Left lung (tissue), 10 donors: ENCODE results near the gene LALBA. TPM values are rescaled to one million over a fixed set of nuclear protein-coding genes. Genes with fewer than 3 reads are reported as not detected.
A peak's percentile ranks its signal among the peaks of the same experiment; 100 is the strongest.
"Not testable (repeated sequence)": the region's sequence is repeated elsewhere in the genome, so short reads cannot be mapped to it uniquely, and the experiment has no call there.

Experiments
- ATAC-seq: fragments of 200-7000 bp; cut with Tn5 transposase; one replicate; pipeline ENCODE4 v1.9.1; 2020; ENCODE audit warnings: moderate library complexity
- DNase-seq, 4 donors: peaks; one replicate each; pipeline ENCODE4 v3.0.0-alpha.2; 2013 to 2020
- H3K27ac ChIP-seq, 2 donors: fragments of 200-600 bp; sonication (generic) in 1 of 2; one replicate each; pipeline versions ENCODE4 v1.5.0 to v1.8.0; 2020 to 2021
- H3K27me3 ChIP-seq, 2 donors: fragments of 200-600 bp; sonication (generic) in 1 of 2; one replicate each; pipeline versions ENCODE4 v1.5.0 to v1.8.0; 2020 to 2021
- H3K36me3 ChIP-seq, 2 donors: fragments of 200-600 bp; sonication (generic) in 1 of 2; one replicate each; pipeline versions ENCODE4 v1.5.0 to v1.8.0; 2020 to 2021
- H3K4me1 ChIP-seq, 2 donors: fragments of 200-600 bp; one replicate each; pipeline ENCODE4 v1.8.0; 2021
- H3K4me3 ChIP-seq, 2 donors: fragments of 200-600 bp; sonication (generic) in 1 of 2; one replicate each; pipeline versions ENCODE4 v1.5.0 to v1.8.0; 2020 to 2021; ENCODE audit warnings: mild to moderate bottlenecking in 1 of 2
- H3K9me3 ChIP-seq, 2 donors: fragments of 200-600 bp; sonication (generic) in 1 of 2; one replicate each; pipeline versions ENCODE4 v1.5.0 to v1.8.0; 2020 to 2021
- intact Hi-C, 2 donors: fragments of 100-400 bp; cut with DNase I; formaldehyde crosslinking; loops; one replicate each; pipeline versions ENCODE4 v1.11.2 to v1.14.2; 2022
- polyA plus RNA-seq, 6 donors: library from polyadenylated mRNA; unstranded; fragments of 120-200 nt; gene quantifications; one replicate each; pipeline ENCODE4 v1.2.1, GENCODE V29; 2013; ENCODE audit not compliant: insufficient read length in 6 of 6
- total RNA-seq, 2 donors: library from RNA; stranded (reverse); fragmentation: NEBNext Ultra II Directional; extraction: Animal tissue kit (Norgen Biotek cat#: 25700); gene quantifications; one replicate each; pipeline ENCODE4 v1.2.1, GENCODE V29; 2021
- TF ChIP-seq, protein P1 (sequence below), 2 donors: fragments of 200-600 bp; sonication (generic) in 1 of 2; IDR thresholded peaks; one replicate each; pipeline versions ENCODE4 v1.5.0 to v1.8.0; 2021; ENCODE audit warnings: antibody characterized with exemption in 2 of 2
- donor health status: DM: no; HTN: yes; CAD: no.
- donor health status: DM: no; HTN: no; CAD: no.

The LALBA gene
- total and polyA plus RNA-seq, 8 donors: not detected

DNA sequence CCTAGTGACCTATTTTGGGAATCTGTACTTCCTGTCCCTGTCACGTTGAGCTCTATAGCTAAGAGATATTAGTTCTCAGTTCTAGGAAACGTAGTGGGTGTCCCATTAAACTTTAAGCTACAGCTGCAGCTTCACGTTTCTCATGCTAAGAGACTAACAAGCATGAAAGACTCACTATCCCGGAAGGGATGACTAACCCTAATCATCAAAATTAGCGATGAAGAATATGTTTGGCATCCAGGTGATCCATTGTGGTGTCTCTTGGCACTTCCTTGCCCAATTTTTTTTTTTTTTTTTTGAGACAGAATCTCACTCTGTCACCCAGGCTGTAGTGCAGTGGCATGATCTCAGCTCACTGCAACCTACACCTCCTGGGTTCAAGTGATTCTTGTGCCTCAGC is 11.0 kb upstream of the LALBA start:
- Histone ChIP-seq H3K27ac (no peak overlapping the region), H3K27me3 (peaks cover 0 to 19% of the 10 kb centered on the region in 2 donors), H3K4me1 (no peaks in the 10 kb centered on the region), H3K4me3 (no peak overlapping the region), H3K36me3 (no peaks in the 10 kb centered on the region), H3K9me3 (no peaks in the 10 kb centered on the region)
- DNase-seq (no peak), ATAC-seq (no peak)
- TF ChIP-seq, protein P1, sequence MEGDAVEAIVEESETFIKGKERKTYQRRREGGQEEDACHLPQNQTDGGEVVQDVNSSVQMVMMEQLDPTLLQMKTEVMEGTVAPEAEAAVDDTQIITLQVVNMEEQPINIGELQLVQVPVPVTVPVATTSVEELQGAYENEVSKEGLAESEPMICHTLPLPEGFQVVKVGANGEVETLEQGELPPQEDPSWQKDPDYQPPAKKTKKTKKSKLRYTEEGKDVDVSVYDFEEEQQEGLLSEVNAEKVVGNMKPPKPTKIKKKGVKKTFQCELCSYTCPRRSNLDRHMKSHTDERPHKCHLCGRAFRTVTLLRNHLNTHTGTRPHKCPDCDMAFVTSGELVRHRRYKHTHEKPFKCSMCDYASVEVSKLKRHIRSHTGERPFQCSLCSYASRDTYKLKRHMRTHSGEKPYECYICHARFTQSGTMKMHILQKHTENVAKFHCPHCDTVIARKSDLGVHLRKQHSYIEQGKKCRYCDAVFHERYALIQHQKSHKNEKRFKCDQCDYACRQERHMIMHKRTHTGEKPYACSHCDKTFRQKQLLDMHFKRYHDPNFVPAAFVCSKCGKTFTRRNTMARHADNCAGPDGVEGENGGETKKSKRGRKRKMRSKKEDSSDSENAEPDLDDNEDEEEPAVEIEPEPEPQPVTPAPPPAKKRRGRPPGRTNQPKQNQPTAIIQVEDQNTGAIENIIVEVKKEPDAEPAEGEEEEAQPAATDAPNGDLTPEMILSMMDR (IDR thresholded peaks at IDR 0.05): no peak
- intact Hi-C loops: no loop called here

GRCh38 chr12:48572326-48572725 is 2.5 kb upstream of the LALBA start:
- ATAC-seq: no peak
- Histone ChIP-seq H3K4me1 (no peaks in the 10 kb centered on the region), H3K9me3 (no peaks in the 10 kb centered on the region), H3K27ac (no peak overlapping the region), H3K4me3 (no peak overlapping the region), H3K27me3 (no peaks in the 10 kb centered on the region), H3K36me3 (no peaks in the 10 kb centered on the region)
- no peak for DNase-seq
- TF ChIP-seq, protein P1 (IDR thresholded peaks at IDR 0.05): no peak
- intact Hi-C loops: no loop called here

GRCh38 chr12:48567731-48568130 is 2.1 kb downstream of the LALBA start:
- no peak for ATAC-seq
- Histone ChIP-seq H3K4me1 (no peaks in the 10 kb centered on the region), H3K27me3 (no peaks in the 10 kb centered on the region), H3K36me3 (no peaks in the 10 kb centered on the region), H3K9me3 (no peaks in the 10 kb centered on the region), H3K4me3 (no peak overlapping the region), H3K27ac (no peak overlapping the region)
- DNase-seq: no peak
- intact Hi-C loops: no loop called here
- TF ChIP-seq, protein P1 (IDR thresholded peaks at IDR 0.05): no peak

GRCh38 chr12:48557919-48558318 is 11.9 kb downstream of the LALBA start:
- ATAC-seq: no peak
- DNase-seq: no peak
- intact Hi-C loops: no loop called here
- Histone ChIP-seq H3K36me3 (no peaks in the 10 kb centered on the region), H3K27me3 (peaks cover 0 to 4% of the 10 kb centered on the region in 2 donors), H3K4me1 (peaks cover 0 to 4% of the 10 kb centered on the region in 2 donors), H3K4me3 (no peak overlapping the region), H3K9me3 (no peaks in the 10 kb centered on the region), H3K27ac (no peak overlapping the region)
- TF ChIP-seq, protein P1 (IDR thresholded peaks at IDR 0.05): no peak

GRCh38 chr12:48556631-48557030 is 13.2 kb downstream of the LALBA start:
- DNase-seq (no peak), ATAC-seq (no peak)
- Histone ChIP-seq H3K27me3 (peaks cover 0 to 4% of the 10 kb centered on the region in 2 donors), H3K9me3 (no peaks in the 10 kb centered on the region), H3K27ac (no peak overlapping the region), H3K36me3 (no peaks in the 10 kb centered on the region), H3K4me1 (peaks cover 0 to 4% of the 10 kb centered on the region in 2 donors), H3K4me3 (no peak overlapping the region)
- intact Hi-C loops: no loop called here
- TF ChIP-seq, protein P1 (IDR thresholded peaks at IDR 0.05): no peak

GRCh38 chr12:48553666-48554343 is 16.0 kb downstream of the LALBA start:
- H3K9me3 ChIP-seq, H3K4me1 ChIP-seq, H3K27ac ChIP-seq, intact Hi-C loops, H3K27me3 ChIP-seq, H3K36me3 ChIP-seq: not testable (repeated sequence)
- DNase-seq (peak in 3 of 4 donors; percentile 21 to 75 (median 71)), ATAC-seq (peak; percentile 74)
- peak overlapping the region in 1 of 2 donors; percentile 20 for H3K4me3 ChIP-seq

DNA sequence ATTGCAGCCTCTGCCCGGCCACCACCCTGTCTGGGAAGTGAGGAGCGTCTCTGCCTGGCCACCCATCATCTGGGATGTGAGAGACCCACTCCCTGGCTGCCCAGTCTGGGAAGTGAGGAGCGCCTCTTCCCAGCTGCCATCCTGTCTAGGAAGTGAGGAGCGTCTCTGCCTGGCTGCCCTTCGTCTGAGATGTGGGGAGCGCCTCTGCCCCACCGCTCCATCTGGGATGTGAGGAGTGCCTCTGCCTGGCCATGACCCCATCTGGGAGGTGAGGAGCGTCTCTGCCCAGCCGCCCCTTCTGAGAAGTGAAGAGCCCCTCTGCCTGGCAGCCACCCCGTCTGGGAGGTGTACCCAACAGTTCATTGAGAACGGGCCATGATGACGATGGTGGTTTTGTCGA is 18.2 kb downstream of the LALBA start:
- intact Hi-C loops: not testable (repeated sequence)

DNA sequence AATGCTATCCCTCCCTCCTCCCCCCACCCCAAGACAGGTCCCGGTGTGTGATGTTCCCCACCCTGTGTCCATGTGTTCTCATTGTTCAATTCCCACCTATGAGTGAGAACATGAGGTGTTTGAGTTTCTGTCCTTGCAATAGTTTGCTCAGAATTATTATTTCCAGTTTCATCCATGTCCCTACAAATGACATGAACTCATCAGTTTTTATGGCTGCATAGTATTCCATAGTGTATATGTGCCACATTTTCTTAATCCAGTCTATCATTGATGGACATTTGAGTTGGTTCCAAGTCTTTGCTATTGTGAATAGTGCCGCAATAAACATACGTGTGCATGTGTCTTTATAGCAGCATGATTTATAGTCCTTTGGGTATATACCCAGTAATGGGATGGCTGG is 22.8 kb downstream of the LALBA start:
- DNase-seq, H3K27me3 ChIP-seq, ATAC-seq, intact Hi-C loops, H3K4me1 ChIP-seq, H3K36me3 ChIP-seq, H3K27ac ChIP-seq, H3K9me3 ChIP-seq, H3K4me3 ChIP-seq: not testable (repeated sequence)

More for the DNA sequence above, 18.2 kb downstream of the LALBA start:
- not testable (repeated sequence) for H3K9me3 ChIP-seq, ATAC-seq, H3K36me3 ChIP-seq, H3K4me1 ChIP-seq, H3K27me3 ChIP-seq, H3K4me3 ChIP-seq, H3K27ac ChIP-seq
- peak in 1 of 4 donors; percentile 33 for DNase-seq
